Endothelial cell of umbilical vein (primary cell): Measurements from ENCODE around the gene C3orf70.

Experiments
- CTCF ChIP-seq, 2 donors: IDR thresholded peaks; 1 replicate in 1 of 2; 2 replicates in 1 of 2; pipeline ENCODE4 v1.5.1; 2011; ENCODE audit warnings: low read length in 2 of 2, mild to moderate bottlenecking in 2 of 2, moderate library complexity in 2 of 2, control low read depth in 1 of 2, inconsistent platforms in 1 of 2, low read depth in 1 of 2; ENCODE audit not compliant: insufficient read depth in 1 of 2; ENCODE audit errors: extremely low read depth in 1 of 2
- EZH2 ChIP-seq: IDR thresholded peaks from 2 replicates; pipeline ENCODE4 v1.6.1; 2012; ENCODE audit warnings: borderline replicate concordance, low read depth, mild to moderate bottlenecking, moderate library complexity, low read length, inconsistent platforms; ENCODE audit not compliant: severe bottlenecking
- POLR2A ChIP-seq: IDR thresholded peaks from 2 replicates; pipeline ENCODE4 v1.6.1; 2012; ENCODE audit warnings: low read depth, mild to moderate bottlenecking, control low read depth, low read length
- POLR2AphosphoS5 ChIP-seq: IDR thresholded peaks from 2 replicates; pipeline ENCODE4 v1.6.1; 2012; ENCODE audit warnings: low read depth, mild to moderate bottlenecking, control low read depth, low read length, moderate library complexity; ENCODE audit not compliant: insufficient read depth

GRCh38 chr3:185157347-185157746, 4.5 kb upstream of the C3orf70 start:
- no peak for TF ChIP-seq CTCF (IDR thresholded peaks at IDR 0.05; ENCODE audit: extremely low read depth in 1 of 2, insufficient read depth in 1 of 2, low read depth in 1 of 2, low read length in 2 of 2)
- TF ChIP-seq EZH2 = no peak
- no peak for TF ChIP-seq POLR2AphosphoS5
- TF ChIP-seq POLR2A = no peak
